SK-N-SH (cell line): ENCODE data around the gene HMOX1. TPM values are rescaled to one million over a fixed set of nuclear protein-coding genes. Genes with fewer than 3 reads are reported as not detected.

Experiments used
- CTCF ChIA-PET: fragments of 300-600, 350-600 bp; formaldehyde crosslinking; extraction: SDS; loops from one replicate; lab custom pipeline; 2021; lab: Yijun Ruan, JAX
- POLR2A ChIA-PET: fragments of 350-600 bp; sonication (Branson Sonifier 250); formaldehyde crosslinking; extraction: SDS; loops from one replicate; lab custom pipeline; 2020; ENCODE audit warnings: antibody characterized with exemption, inconsistent platforms; lab: Yijun Ruan, JAX
- DNase-seq: peaks from one replicate; pipeline ENCODE4 v3.0.0; 2012
- H2AFZ ChIP-seq: fragments of 200-600 bp; sonication (generic); 2 replicates; pipeline ENCODE4 v1.8.1; 2016; ENCODE audit warnings: antibody characterized with exemption, mild to moderate bottlenecking, low read depth
- H3F3A ChIP-seq: fragments of 200-600 bp; sonication (generic); replicated peaks from 2 replicates; pipeline ENCODE3; 2016; ENCODE audit warnings: antibody characterized with exemption, mild to moderate bottlenecking; ENCODE audit not compliant: insufficient read depth
- H3K27ac ChIP-seq, 2 experiments: fragments of 200-500 bp in 1 of 2; fragments of 200-600 bp in 1 of 2; sonication (Bioruptor generic) in 1 of 2; sonication (generic), shearing (Covaris generic) in 1 of 2; 2 replicates each; pipeline versions ENCODE4 v1.5.1 to v1.6.1; 2014 to 2016; ENCODE audit warnings: low read depth in 2 of 2, inconsistent platforms in 1 of 2, low read length in 1 of 2, mild to moderate bottlenecking in 1 of 2, mixed read lengths in 1 of 2
- H3K27me3 ChIP-seq: fragments of 200-600 bp; sonication (generic), shearing (Covaris generic); 2 replicates; pipeline ENCODE4 v1.6.1; 2016; ENCODE audit warnings: mixed run types; ENCODE audit not compliant: insufficient read depth
- H3K36me3 ChIP-seq, 2 experiments: fragments of 200-500 bp in 1 of 2; fragments of 200-600 bp in 1 of 2; sonication (Bioruptor generic) in 1 of 2; sonication (generic) in 1 of 2; replicated peaks in 1 of 2; 2 replicates each; pipeline versions ENCODE3 to v1.5.1; 2014 to 2016; ENCODE audit warnings: low read length in 1 of 2, mild to moderate bottlenecking in 1 of 2; ENCODE audit not compliant: insufficient read depth in 2 of 2, control insufficient read depth in 1 of 2
- H3K4me1 ChIP-seq, 2 experiments: fragments of 200-500 bp in 1 of 2; fragments of 200-600 bp in 1 of 2; sonication (Bioruptor generic) in 1 of 2; sonication (generic), shearing (Covaris generic) in 1 of 2; 2 replicates each; pipeline versions ENCODE4 v1.5.1 to v1.6.1; 2014 to 2016; ENCODE audit warnings: low read depth in 1 of 2, low read length in 1 of 2, mixed run types in 1 of 2; ENCODE audit not compliant: insufficient read depth in 2 of 2, control insufficient read depth in 1 of 2
- H3K4me2 ChIP-seq: fragments of 200-600 bp; sonication (generic), shearing (Covaris generic); 2 replicates; pipeline ENCODE4 v1.6.1; 2017; ENCODE audit warnings: mixed run types
- H3K4me3 ChIP-seq, 2 experiments: fragments of 200-500 bp in 1 of 2; fragments of 200-600 bp in 1 of 2; sonication (Bioruptor generic) in 1 of 2; sonication (generic), shearing (Covaris generic) in 1 of 2; 2 replicates each; pipeline versions ENCODE4 v1.5.1 to v1.8.1; 2014 to 2016; ENCODE audit warnings: low read depth in 2 of 2, inconsistent platforms in 1 of 2, low read length in 1 of 2, mild to moderate bottlenecking in 1 of 2, mixed read lengths in 1 of 2, moderate library complexity in 1 of 2
- H3K79me2 ChIP-seq: fragments of 200-600 bp; sonication (generic); 2 replicates; pipeline ENCODE4 v1.8.1; 2017; ENCODE audit warnings: mild to moderate bottlenecking; ENCODE audit not compliant: insufficient read depth
- H3K9ac ChIP-seq: fragments of 200-600 bp; sonication (generic); 2 replicates; pipeline ENCODE4 v1.6.1; 2017; ENCODE audit warnings: mixed run types
- H3K9me2 ChIP-seq: fragments of 200-600 bp; sonication (generic); 2 replicates; pipeline ENCODE4 v1.6.1; 2017; ENCODE audit warnings: mixed run types
- H3K9me3 ChIP-seq: fragments of 200-600 bp; sonication (generic); 2 replicates; pipeline ENCODE4 v1.6.1; 2017; ENCODE audit warnings: mixed run types, mild to moderate bottlenecking, moderate library complexity
- H4K20me1 ChIP-seq: fragments of 200-600 bp; sonication (generic); 2 replicates; pipeline ENCODE4 v1.6.1; 2017; ENCODE audit warnings: mild to moderate bottlenecking, mixed run types; ENCODE audit not compliant: insufficient read depth
- CHD2 ChIP-seq: fragments of 150-350 bp; IDR thresholded peaks from 2 replicates; pipeline ENCODE4 v1.6.1; 2018; ENCODE audit warnings: low read length; ENCODE audit not compliant: partially characterized antibody
- FOXJ3 ChIP-seq: sonication (generic); formaldehyde crosslinking; IDR thresholded peaks from 2 replicates; pipeline ENCODE4 v1.5.1; 2020; ENCODE audit warnings: mild to moderate bottlenecking, missing genetic modification reagents
- JUND ChIP-seq: IDR thresholded peaks from 2 replicates; pipeline ENCODE4 v1.4.0; 2012
- MEF2A ChIP-seq: IDR thresholded peaks from 2 replicates; pipeline ENCODE4 v1.4.0; 2012; ENCODE audit warnings: low read depth, borderline replicate concordance
- MXI1 ChIP-seq: IDR thresholded peaks from 2 replicates; pipeline ENCODE4 v1.6.1; 2012; ENCODE audit warnings: mild to moderate bottlenecking, low read depth, low read length, improper control_type of control experiment
- YY1 ChIP-seq: IDR thresholded peaks from 2 replicates; pipeline ENCODE4 v1.4.0; 2012; ENCODE audit warnings: low read depth, mild to moderate bottlenecking
- WGBS: methylation state at CpG from one replicate; pipeline ENCODE4 v1.1.6; 2017; ENCODE audit warnings: low lambda C conversion rate; 5-methylcytosine and 5-hydroxymethylcytosine counted together
- polyA plus RNA-seq, 3 experiments: library from polyadenylated mRNA; depleted of rRNA; stranded (reverse); fragments of >200 nt; gene quantifications; 2 replicates each; pipeline ENCODE4 v1.2.3, GENCODE V29; 2012
- TF ChIP-seq, protein P1 (sequence below): fragments of 200-600 bp; sonication (generic); IDR thresholded peaks from 2 replicates; pipeline ENCODE4 v1.6.1; 2017; ENCODE audit warnings: antibody characterized with exemption, mild to moderate bottlenecking, moderate library complexity
- TF ChIP-seq, protein P2 (sequence below): IDR thresholded peaks from 2 replicates; pipeline ENCODE4 v1.4.0; 2012; ENCODE audit warnings: low read depth, borderline replicate concordance
- TF ChIP-seq, protein P3 (sequence below): fragments of 150-350 bp; IDR thresholded peaks from 2 replicates; pipeline ENCODE4 v1.6.1; 2017; ENCODE audit warnings: antibody characterized with exemption, low read length, low read depth, borderline replicate concordance

Gene HMOX1
- polyA plus RNA-seq, 1 of the 3 experiments (the other 2 are of a cell fraction): 13.7 TPM

DNA sequence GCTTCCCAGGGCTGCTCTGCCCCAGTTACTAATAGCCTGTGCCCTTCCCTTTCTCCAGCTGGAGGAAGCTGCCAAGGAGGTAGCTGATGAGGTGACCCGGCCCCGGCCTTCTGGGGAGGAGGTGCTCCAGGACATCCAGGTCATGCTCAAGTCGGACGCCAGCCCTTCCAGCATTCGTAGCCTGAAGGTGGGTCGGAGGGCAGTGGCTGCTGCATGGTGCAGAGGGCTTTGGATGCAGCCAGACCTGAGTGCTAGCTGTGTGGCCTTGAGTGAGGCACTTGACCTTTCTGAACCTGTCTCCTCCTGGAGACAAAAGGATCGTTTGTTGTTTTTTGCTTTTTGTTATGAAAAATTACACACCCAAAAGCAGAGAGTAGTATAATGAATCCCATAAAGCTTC lies 22.5 kb downstream of the HMOX1 start:
- Histone ChIP-seq H3K9me3 (no peaks in the 10 kb centered on the region), H3K36me3 (peaks cover 12 to 14% of the 10 kb centered on the region in 2 experiments), H2AFZ (no peak overlapping the region), H3K4me2 (no peak overlapping the region), H4K20me1 (no peaks in the 10 kb centered on the region), H3K27me3 (no peaks in the 10 kb centered on the region), H3K9ac (no peak overlapping the region), H3F3A (no peaks in the 10 kb centered on the region), H3K79me2 (peaks cover 23% of the 10 kb centered on the region), H3K9me2 (no peaks in the 10 kb centered on the region), H3K27ac (no peak overlapping the region), H3K4me3 (no peak overlapping the region), H3K4me1 (no peaks in the 10 kb centered on the region; a peak in 2 of 4 replicates)
- DNase-seq: no peak
- POLR2A ChIA-PET: interaction anchor here (0.7 kb wide), 1 partner anchor 18 kb away, joined by 3 read pairs; no protein-coding TSS in a partner anchor
- TF ChIP-seq, protein P1, sequence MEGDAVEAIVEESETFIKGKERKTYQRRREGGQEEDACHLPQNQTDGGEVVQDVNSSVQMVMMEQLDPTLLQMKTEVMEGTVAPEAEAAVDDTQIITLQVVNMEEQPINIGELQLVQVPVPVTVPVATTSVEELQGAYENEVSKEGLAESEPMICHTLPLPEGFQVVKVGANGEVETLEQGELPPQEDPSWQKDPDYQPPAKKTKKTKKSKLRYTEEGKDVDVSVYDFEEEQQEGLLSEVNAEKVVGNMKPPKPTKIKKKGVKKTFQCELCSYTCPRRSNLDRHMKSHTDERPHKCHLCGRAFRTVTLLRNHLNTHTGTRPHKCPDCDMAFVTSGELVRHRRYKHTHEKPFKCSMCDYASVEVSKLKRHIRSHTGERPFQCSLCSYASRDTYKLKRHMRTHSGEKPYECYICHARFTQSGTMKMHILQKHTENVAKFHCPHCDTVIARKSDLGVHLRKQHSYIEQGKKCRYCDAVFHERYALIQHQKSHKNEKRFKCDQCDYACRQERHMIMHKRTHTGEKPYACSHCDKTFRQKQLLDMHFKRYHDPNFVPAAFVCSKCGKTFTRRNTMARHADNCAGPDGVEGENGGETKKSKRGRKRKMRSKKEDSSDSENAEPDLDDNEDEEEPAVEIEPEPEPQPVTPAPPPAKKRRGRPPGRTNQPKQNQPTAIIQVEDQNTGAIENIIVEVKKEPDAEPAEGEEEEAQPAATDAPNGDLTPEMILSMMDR: no peak
- TF ChIP-seq YY1 (no peak), CHD2 (no peak)
- CTCF ChIA-PET: interaction anchor here (1.0 to 4.4 kb wide), 5 partner anchors 27 to 169 kb away, joined by 3 to 22 read pairs (median 3); no protein-coding TSS in a partner anchor
- WGBS: 85% methylated on average over 1 of the region's 7 CpGs

DNA sequence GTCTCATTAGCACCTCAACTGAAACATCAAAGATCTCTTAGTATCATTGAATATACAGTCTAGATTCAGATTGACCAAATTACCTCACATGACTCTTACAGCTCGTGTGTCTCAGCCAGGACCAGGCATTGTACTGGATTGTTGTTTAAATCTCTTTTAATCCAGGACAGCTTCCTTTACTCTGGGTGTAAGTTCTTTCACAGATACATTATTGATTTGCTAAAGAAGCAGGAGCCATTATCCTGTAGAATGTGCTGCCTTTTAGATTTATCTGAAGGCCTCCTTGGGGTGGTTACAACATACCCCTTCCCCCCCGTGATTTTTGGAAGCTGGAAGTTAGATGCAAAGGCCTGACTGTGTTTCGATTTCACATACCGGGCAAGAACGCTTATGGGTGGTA lies 23.3 kb downstream of the HMOX1 start:
- Histone ChIP-seq H2AFZ (no peak overlapping the region), H3K4me2 (no peak overlapping the region), H3K4me1 (no peaks in the 10 kb centered on the region; a peak in 2 of 4 replicates), H3K27me3 (no peaks in the 10 kb centered on the region), H3K9me3 (no peaks in the 10 kb centered on the region), H3K27ac (no peak overlapping the region), H3K79me2 (peaks cover 23% of the 10 kb centered on the region), H4K20me1 (no peaks in the 10 kb centered on the region), H3F3A (no peaks in the 10 kb centered on the region), H3K36me3 (peaks cover 15% of the 10 kb centered on the region in 2 experiments), H3K9me2 (no peaks in the 10 kb centered on the region), H3K9ac (no peak overlapping the region), H3K4me3 (no peak overlapping the region)
- CTCF ChIA-PET: interaction anchor here (1.0 to 4.4 kb wide), 4 partner anchors 17 to 53 kb away, joined by 3 to 22 read pairs (median 4); no protein-coding TSS in a partner anchor
- TF ChIP-seq FOXJ3 (CRISPR knock-in tag): no peak
- TF ChIP-seq, protein P2, sequence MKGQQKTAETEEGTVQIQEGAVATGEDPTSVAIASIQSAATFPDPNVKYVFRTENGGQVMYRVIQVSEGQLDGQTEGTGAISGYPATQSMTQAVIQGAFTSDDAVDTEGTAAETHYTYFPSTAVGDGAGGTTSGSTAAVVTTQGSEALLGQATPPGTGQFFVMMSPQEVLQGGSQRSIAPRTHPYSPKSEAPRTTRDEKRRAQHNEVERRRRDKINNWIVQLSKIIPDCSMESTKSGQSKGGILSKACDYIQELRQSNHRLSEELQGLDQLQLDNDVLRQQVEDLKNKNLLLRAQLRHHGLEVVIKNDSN: no peak
- TF ChIP-seq, protein P1: no peak
- TF ChIP-seq JUND: no peak
- TF ChIP-seq MXI1: no peak
- no peak for TF ChIP-seq CHD2
- no peak for TF ChIP-seq MEF2A
- TF ChIP-seq, protein P3, sequence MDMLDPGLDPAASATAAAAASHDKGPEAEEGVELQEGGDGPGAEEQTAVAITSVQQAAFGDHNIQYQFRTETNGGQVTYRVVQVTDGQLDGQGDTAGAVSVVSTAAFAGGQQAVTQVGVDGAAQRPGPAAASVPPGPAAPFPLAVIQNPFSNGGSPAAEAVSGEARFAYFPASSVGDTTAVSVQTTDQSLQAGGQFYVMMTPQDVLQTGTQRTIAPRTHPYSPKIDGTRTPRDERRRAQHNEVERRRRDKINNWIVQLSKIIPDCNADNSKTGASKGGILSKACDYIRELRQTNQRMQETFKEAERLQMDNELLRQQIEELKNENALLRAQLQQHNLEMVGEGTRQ: no peak
- no peak for TF ChIP-seq YY1
- POLR2A ChIA-PET: interaction anchor here (0.8 kb wide), 1 partner anchor 179 kb away, joined by 3 read pairs; no protein-coding TSS in a partner anchor
- WGBS: 97% methylated on average over 5 of the region's 5 CpGs
- DNase-seq: no peak
